HFF-Myc (cell line): ENCODE data around the gene CAMKK2.

Experiments
- DNase-seq: peaks from one replicate; pipeline ENCODE4 v3.0.0-alpha.2; 2011; ENCODE audit warnings: low read depth; ENCODE audit errors: extremely low read depth
- H3K4me3 ChIP-seq: replicated peaks from 2 replicates; pipeline ENCODE4 v1.5.1; 2011; ENCODE audit warnings: low read depth, mild to moderate bottlenecking, control low read depth, low read length
- TF ChIP-seq, protein P1 (sequence below): IDR thresholded peaks from 2 replicates; pipeline ENCODE4 v1.5.1; 2012; ENCODE audit warnings: mild to moderate bottlenecking, low read depth, low read length, control low read depth; ENCODE audit errors: missing control alignments

The CAMKK2 gene

DNA sequence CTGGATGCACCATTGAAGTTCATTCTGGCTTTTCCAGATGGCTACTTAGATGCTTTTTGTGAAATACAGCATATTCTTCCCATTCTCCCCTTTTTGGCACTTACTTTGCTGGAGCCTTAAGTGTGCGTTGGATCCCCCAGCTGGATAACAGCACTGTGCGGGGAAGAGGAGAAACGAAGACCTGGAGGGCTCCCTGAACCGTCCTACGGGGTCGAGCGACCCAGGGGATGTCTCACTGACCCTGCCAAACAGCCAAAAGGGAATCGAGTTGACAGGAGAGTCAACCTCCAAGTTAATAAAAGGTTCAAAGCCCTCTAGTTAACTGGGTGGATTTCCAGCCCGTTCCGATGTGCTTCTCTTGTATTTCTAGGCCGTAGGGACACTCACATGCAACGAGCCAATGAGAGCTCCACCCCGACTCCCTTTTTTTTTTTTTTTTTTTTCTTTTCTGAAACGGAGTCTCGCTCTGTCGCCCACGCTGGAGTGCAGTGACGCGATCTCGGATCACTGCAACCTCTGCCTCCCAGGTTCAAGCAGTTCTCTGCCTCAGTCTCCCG, 1.0 kb upstream of the CAMKK2 start:
- TF ChIP-seq, protein P1, sequence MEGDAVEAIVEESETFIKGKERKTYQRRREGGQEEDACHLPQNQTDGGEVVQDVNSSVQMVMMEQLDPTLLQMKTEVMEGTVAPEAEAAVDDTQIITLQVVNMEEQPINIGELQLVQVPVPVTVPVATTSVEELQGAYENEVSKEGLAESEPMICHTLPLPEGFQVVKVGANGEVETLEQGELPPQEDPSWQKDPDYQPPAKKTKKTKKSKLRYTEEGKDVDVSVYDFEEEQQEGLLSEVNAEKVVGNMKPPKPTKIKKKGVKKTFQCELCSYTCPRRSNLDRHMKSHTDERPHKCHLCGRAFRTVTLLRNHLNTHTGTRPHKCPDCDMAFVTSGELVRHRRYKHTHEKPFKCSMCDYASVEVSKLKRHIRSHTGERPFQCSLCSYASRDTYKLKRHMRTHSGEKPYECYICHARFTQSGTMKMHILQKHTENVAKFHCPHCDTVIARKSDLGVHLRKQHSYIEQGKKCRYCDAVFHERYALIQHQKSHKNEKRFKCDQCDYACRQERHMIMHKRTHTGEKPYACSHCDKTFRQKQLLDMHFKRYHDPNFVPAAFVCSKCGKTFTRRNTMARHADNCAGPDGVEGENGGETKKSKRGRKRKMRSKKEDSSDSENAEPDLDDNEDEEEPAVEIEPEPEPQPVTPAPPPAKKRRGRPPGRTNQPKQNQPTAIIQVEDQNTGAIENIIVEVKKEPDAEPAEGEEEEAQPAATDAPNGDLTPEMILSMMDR, result no peak
- no peak for DNase-seq
- peak overlapping the region; percentile 88 for H3K4me3 ChIP-seq

DNA sequence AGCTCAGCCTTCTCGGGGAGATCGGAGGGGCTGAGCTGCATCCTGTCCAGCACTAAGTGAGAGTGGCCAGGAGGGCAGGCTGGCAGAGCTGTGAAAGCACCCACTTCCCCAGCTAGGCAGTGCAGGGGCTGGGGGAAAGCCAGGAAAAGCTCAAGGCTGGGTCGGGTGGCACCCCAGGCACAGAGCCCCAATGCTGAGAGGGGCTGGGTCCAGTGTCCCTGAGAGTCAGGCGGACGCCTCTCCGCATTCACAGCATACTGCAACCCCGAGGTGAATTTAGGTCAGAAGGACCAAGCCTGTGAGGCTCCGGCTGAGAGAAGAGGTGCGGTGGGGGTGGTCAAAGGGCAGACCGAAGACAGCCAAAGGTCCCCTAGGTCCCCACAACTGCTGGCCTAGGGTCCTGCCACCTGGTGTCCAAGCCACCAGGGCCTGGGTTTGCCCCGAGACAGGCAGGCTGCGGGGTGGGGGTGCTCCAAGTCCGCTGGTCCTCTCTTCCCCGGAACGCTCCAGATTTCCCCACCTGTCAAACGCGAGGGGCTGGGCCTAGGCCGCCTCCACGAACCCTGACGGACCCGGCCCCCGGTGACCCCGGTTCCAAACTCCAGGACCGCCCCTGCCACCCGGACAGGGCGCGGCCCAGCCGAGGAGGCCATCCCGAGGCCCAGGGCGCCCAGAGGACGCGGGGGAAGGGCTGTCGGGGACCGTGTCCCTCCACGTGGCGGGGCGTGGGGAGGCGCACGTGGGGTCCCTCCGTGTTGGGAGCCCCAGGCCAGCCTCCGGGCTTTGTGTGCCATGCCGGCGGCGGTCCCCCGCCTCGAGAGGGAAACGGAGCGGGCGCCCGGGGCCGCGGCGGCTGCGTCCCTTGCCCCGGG, 527 bp downstream of the CAMKK2 start:
- TF ChIP-seq, protein P1, result no peak
- peak overlapping the region; percentile 88 for H3K4me3 ChIP-seq
- DNase-seq, result no peak

DNA sequence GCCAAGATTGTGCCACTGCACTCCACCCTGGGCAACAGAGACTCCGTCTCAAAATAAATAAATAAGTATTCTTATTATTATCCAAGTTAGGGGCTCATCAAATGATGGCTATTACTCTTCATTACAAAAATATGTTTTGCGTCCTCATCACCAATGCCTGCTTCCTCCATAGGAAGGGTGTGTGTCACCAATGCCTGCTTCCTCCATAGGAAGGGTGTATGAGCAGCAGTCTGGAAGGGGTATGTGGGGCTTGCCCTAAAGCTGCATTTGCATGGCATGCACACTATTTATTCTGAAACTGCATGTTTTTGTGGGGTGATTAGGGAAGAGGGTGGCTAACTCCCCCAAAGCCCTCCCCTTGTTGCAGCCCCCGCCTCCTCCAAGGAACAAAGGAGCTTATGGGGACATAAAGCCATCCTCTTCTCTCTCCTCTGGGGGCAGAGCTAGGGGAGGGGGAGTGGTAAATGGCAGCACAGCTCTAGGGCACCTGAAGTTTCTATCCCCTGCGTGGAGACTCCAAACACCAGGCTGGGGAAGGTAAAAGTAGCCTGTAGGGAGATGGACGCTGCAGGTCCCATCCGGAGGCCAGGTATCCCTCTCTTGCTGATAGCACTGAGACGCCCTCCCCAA, 1.3 kb downstream of the CAMKK2 start:
- peak overlapping the region; percentile 88 for H3K4me3 ChIP-seq
- no peak for DNase-seq
- TF ChIP-seq, protein P1, result no peak

DNA sequence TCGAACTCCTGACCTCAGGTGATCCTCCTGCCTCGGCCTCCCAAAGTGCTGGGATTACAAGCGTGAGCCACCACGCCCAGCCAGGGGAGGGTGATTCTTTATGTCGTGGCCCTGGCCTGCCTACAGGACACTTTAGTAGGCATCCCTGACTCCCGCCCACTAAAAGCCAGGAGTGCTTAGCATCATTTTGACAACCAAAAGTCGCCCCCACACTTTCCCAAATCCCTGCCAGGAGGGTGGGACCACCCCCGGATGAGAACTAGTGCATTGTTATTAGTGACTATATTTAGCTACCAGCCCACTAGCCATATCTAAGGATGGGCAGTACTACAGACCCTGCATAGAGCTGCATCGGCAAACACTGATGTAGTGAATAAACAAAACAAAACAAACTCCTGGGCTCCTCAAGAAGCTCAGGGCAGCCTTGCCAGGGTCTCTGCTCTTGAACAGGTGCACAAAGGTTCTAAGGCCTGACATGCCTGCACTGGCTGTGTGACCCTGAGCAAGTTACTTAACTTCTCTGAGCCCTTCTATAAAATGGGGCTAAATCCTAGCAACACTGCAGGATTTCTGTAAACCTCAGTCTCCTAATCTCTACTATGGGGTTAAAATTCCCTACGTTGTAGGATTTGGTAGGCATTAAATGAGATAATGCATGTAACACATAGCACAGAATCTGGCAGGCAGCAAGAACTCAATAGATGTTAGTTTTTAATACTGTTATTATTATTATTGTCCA, 2.2 kb downstream of the CAMKK2 start:
- TF ChIP-seq, protein P1, result no peak
- H3K4me3 ChIP-seq, result no peak overlapping the region
- no peak for DNase-seq

DNA sequence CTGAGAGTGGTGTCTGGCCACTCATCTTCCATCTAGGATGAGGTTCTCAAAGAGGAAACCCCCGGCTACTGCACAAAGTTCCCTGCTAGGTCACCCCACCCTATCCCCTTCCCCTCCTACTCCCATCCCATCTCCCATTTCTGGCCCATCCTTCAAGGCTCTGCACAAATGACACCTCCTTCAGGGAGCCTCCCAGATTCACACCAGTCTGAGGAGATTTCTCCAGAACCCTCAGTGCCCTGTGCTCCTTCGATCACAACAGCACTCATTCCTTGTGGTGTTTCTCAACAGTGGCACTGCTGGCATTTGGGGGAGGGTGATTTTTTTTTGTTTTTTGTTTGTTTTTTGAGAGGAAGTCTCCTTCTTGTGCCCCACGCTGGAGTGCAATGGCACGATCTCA, 2.9 kb downstream of the CAMKK2 start:
- no peak overlapping the region for H3K4me3 ChIP-seq
- TF ChIP-seq, protein P1, result no peak
- DNase-seq, result no peak

DNA sequence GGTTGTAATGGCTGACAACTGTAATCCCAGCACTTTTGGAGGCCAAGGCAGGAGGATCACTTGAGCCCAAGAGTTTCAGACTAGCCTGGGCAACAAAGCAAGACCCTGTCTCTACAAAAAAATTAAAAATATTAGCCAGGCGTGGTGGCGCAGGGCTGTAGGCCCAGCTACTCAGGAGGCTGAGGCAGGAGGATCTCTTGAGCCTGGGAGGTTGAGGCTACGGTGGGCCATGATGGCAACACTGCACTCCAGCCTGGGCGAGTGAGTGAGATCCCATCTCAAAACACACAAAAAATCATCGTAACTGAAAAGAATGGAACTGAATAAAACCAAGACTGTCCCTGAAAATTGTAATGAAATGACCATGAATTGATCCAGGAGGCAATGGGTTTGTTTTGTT, 6.1 kb downstream of the CAMKK2 start:
- H3K4me3 ChIP-seq, result no peak overlapping the region
- DNase-seq, result no peak
- TF ChIP-seq, protein P1, result no peak
